Measurements from ENCODE around the gene LILRA2. TPM values are rescaled to one million over a fixed set of nuclear protein-coding genes. Genes with fewer than 3 reads are reported as not detected.
"Not testable (repeated sequence)": the region's sequence is repeated elsewhere in the genome, so short reads cannot be mapped to it uniquely, and the experiment has no call there.

The LILRA2 gene
- total RNA-seq, 2 donors from 2014 or later = 0.35 to 0.85 TPM

DNA sequence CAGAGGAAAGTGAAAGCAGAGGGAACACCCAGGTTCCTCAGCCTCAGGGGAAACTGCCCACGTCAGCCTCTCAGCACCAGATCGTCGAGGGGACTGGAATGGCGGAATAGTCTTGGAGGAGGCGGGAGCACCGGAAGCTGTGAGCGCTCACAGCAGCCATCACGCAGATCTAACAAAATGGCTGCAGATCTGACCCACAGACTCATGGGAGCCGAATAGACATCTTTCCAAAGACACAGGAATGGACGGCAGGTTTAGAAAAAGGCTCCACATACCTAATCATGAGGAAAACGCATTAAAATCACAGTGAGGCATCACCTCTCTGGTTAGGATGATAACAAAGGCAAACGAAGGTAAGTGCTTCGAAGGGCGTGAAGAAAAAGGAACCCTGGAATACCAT is 11.8 kb upstream of the LILRA2 start:
- Histone ChIP-seq H3K27me3 (no peaks in the 10 kb centered on the region), H3K27ac (no peak overlapping the region), H3K36me3 (no peaks in the 10 kb centered on the region), H3K9me3 (no peaks in the 10 kb centered on the region), H3K4me3 (no peak overlapping the region), H3K9ac (ENCODE audit: low read depth in 2 of 2, low read length in 2 of 2) (no peak overlapping the region), H3K4me1 (no peaks in the 10 kb centered on the region)
- DNase-seq = no peak
- no peak for TF ChIP-seq CTCF (IDR thresholded peaks at IDR 0.05)
- intact Hi-C loops (cut with DNase I) = no loop called here

- H3K27ac ChIP-seq; DNase-seq; intact Hi-C loops (cut with DNase I); H3K36me3 ChIP-seq; H3K4me1 ChIP-seq; H3K9ac ChIP-seq (ENCODE audit: low read depth in 2 of 2, low read length in 2 of 2); H3K4me3 ChIP-seq; H3K9me3 ChIP-seq; H3K27me3 ChIP-seq: not testable (repeated sequence)
Measured at GRCh38 chr19:54563206-54563605, 10.4 kb upstream of the LILRA2 start.

DNA sequence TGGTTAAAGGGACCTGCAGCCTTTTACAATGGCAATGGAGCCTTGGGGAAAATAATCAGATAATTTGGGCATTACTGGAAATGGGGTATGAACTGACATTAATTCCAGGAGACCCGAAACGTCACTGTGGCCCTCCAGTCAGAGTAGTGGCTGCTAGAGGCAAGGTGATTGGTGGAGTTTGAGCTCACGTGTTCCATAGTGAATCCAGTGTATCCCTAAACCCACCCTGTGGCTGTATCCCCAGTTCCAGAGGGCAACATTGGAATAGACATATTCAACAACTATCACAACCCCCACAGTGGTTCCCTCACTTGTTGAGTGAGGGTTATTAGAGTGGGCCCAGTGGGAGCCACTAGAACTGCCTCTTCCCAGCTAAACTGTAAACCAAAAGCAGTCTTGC is 3.3 kb upstream of the LILRA2 start:
- no peaks in the 10 kb centered on the region for H3K36me3 ChIP-seq
- no peak for TF ChIP-seq CTCF (IDR thresholded peaks at IDR 0.05)
- H3K9me3 ChIP-seq = no peaks in the 10 kb centered on the region
- no peak overlapping the region for H3K27ac ChIP-seq
- DNase-seq = no peak
- intact Hi-C loops (cut with DNase I) = loop anchor here (10.0 kb wide), 1 partner anchor 276 kb away; no protein-coding TSS in a partner anchor
- H3K9ac ChIP-seq (ENCODE audit: low read depth in 2 of 2, low read length in 2 of 2) = no peak overlapping the region
- no peak overlapping the region for H3K4me3 ChIP-seq
- no peaks in the 10 kb centered on the region for H3K27me3 ChIP-seq
- H3K4me1 ChIP-seq = no peaks in the 10 kb centered on the region

GRCh38 chr19:54571715-54572615 is 1.6 kb upstream of the LILRA2 start:
- DNase-seq = not testable (repeated sequence)

GRCh38 chr19:54572696-54573311 is 786 bp upstream of the LILRA2 start:
- DNase-seq = no peak
- intact Hi-C loops (cut with DNase I) = loop anchor here (10.0 kb wide), 1 partner anchor 278 kb away; no protein-coding TSS in a partner anchor
- no peak overlapping the region for H3K27ac ChIP-seq
- no peak overlapping the region for H3K4me3 ChIP-seq
- TF ChIP-seq CTCF (IDR thresholded peaks at IDR 0.05) = no peak
- no peaks in the 10 kb centered on the region for H3K27me3 ChIP-seq
- no peaks in the 10 kb centered on the region for H3K9me3 ChIP-seq
- no peak overlapping the region for H3K9ac ChIP-seq (ENCODE audit: low read depth in 2 of 2, low read length in 2 of 2)
- no peaks in the 10 kb centered on the region for H3K4me1 ChIP-seq
- no peaks in the 10 kb centered on the region for H3K36me3 ChIP-seq

More at GRCh38 chr19:54571715-54572615, 1.6 kb upstream of the LILRA2 start:
- H3K4me3 ChIP-seq; H3K27me3 ChIP-seq; H3K9ac ChIP-seq (ENCODE audit: low read depth in 2 of 2, low read length in 2 of 2); H3K4me1 ChIP-seq; H3K9me3 ChIP-seq; H3K27ac ChIP-seq; H3K36me3 ChIP-seq: not testable (repeated sequence)
- intact Hi-C loops (cut with DNase I) = loop anchor here (10.0 kb wide), 1 partner anchor 277 kb away; no protein-coding TSS in a partner anchor

- TF ChIP-seq CTCF (IDR thresholded peaks at IDR 0.05) = no peak
- H3K27ac ChIP-seq = no peak overlapping the region
- H3K4me1 ChIP-seq = no peaks in the 10 kb centered on the region
- no peaks in the 10 kb centered on the region for H3K9me3 ChIP-seq
- intact Hi-C loops (cut with DNase I) = loop anchor here (10.0 kb wide), 1 partner anchor 279 kb away; no protein-coding TSS in a partner anchor
- no peak overlapping the region for H3K9ac ChIP-seq (ENCODE audit: low read depth in 2 of 2, low read length in 2 of 2)
- H3K27me3 ChIP-seq = no peaks in the 10 kb centered on the region
- no peak for DNase-seq
- no peak overlapping the region for H3K4me3 ChIP-seq
- no peaks in the 10 kb centered on the region for H3K36me3 ChIP-seq
Measured at GRCh38 chr19:54574051-54574450, 461 bp downstream of the LILRA2 start.
